H9 (cell line): Measurements from ENCODE around the gene FXYD2. TPM values are rescaled to one million over a fixed set of nuclear protein-coding genes. Genes with fewer than 3 reads are reported as not detected.

Experiments used
- DNase-seq: peaks from one replicate; pipeline ENCODE4 v3.0.0-alpha.2; 2017
- H2AFZ ChIP-seq: one replicate; pipeline ENCODE4 v1.6.1; 2013; ENCODE audit warnings: mild to moderate bottlenecking, low read length, control low read depth, moderate library complexity
- H2AK5ac ChIP-seq: 2 replicates; pipeline ENCODE4 v1.6.1; 2013; ENCODE audit warnings: low read length, control low read depth, mixed read lengths; ENCODE audit not compliant: insufficient read length
- H2BK120ac ChIP-seq: one replicate; pipeline ENCODE4 v1.6.1; 2013; ENCODE audit warnings: low read depth, mild to moderate bottlenecking, low read length, control low read depth, inconsistent platforms; ENCODE audit not compliant: poor library complexity, severe bottlenecking
- H2BK12ac ChIP-seq: 2 replicates; pipeline ENCODE4 v1.6.1; 2013; ENCODE audit warnings: low read length, control low read depth, mixed read lengths, low read depth; ENCODE audit not compliant: insufficient read length
- H2BK15ac ChIP-seq: 2 replicates; pipeline ENCODE4 v1.6.1; 2013; ENCODE audit warnings: low read depth, low read length, control low read depth
- H2BK20ac ChIP-seq: one replicate; pipeline ENCODE4 v1.6.1; 2013; ENCODE audit warnings: low read depth, mild to moderate bottlenecking, low read length, control low read depth, inconsistent platforms; ENCODE audit not compliant: poor library complexity, severe bottlenecking
- H2BK5ac ChIP-seq: 2 replicates; pipeline ENCODE4 v1.6.1; 2013; ENCODE audit warnings: low read length, control low read depth, mixed read lengths; ENCODE audit not compliant: insufficient read length
- H3K14ac ChIP-seq: 2 replicates; pipeline ENCODE4 v1.6.1; 2013; ENCODE audit warnings: low read length, control low read depth; ENCODE audit not compliant: insufficient read depth
- H3K18ac ChIP-seq: 2 replicates; pipeline ENCODE4 v1.6.1; 2013; ENCODE audit warnings: low read depth, mild to moderate bottlenecking, mixed read lengths, low read length, control low read depth; ENCODE audit not compliant: insufficient read length
- H3K23ac ChIP-seq: 2 replicates; pipeline ENCODE4 v1.6.1; 2013; ENCODE audit warnings: low read length, control low read depth, mixed read lengths, low read depth; ENCODE audit not compliant: insufficient read length
- H3K23me2 ChIP-seq: 2 replicates; pipeline ENCODE4 v1.6.1; 2013; ENCODE audit warnings: low read depth, mild to moderate bottlenecking, mixed read lengths, low read length, control low read depth; ENCODE audit not compliant: insufficient read length, poor library complexity, severe bottlenecking
- H3K27ac ChIP-seq: 2 replicates; pipeline ENCODE4 v1.5.1; 2013; ENCODE audit warnings: low read length, control low read depth, mixed read lengths, low read depth; ENCODE audit not compliant: insufficient read length
- H3K27me3 ChIP-seq: 2 replicates; pipeline ENCODE4 v1.6.1; 2013; ENCODE audit warnings: low read length, control low read depth, inconsistent platforms; ENCODE audit not compliant: insufficient read depth
- H3K4ac ChIP-seq: 2 replicates; pipeline ENCODE4 v1.6.1; 2013; ENCODE audit warnings: low read depth, mild to moderate bottlenecking, control low read depth, inconsistent platforms, low read length, moderate library complexity
- H3K4me1 ChIP-seq: 2 replicates; pipeline ENCODE4 v1.6.1; 2013; ENCODE audit warnings: low read length, control low read depth, inconsistent platforms; ENCODE audit not compliant: insufficient read depth
- H3K4me2 ChIP-seq: 2 replicates; pipeline ENCODE4 v1.6.1; 2013; ENCODE audit warnings: low read length, control low read depth, mixed read lengths; ENCODE audit not compliant: insufficient read length, insufficient read depth
- H3K56ac ChIP-seq: 2 replicates; pipeline ENCODE4 v1.6.1; 2013; ENCODE audit warnings: low read depth, mild to moderate bottlenecking, mixed read lengths, low read length, control low read depth; ENCODE audit not compliant: insufficient read length
- H3K79me1 ChIP-seq: 2 replicates; pipeline ENCODE4 v1.6.1; 2013; ENCODE audit warnings: low read depth, mild to moderate bottlenecking, moderate library complexity, low read length, control low read depth, inconsistent platforms; ENCODE audit not compliant: insufficient read depth, poor library complexity, severe bottlenecking
- H3K79me2 ChIP-seq: 2 replicates; pipeline ENCODE4 v1.6.1; 2013; ENCODE audit warnings: low read length, control low read depth, inconsistent platforms; ENCODE audit not compliant: insufficient read depth
- H3K9ac ChIP-seq: 2 replicates; pipeline ENCODE4 v1.6.1; 2013; ENCODE audit warnings: low read length, control low read depth, mixed read lengths; ENCODE audit not compliant: insufficient read length; ENCODE audit errors: extremely low read depth
- H3K9me3 ChIP-seq: one replicate; pipeline ENCODE4 v1.6.1; 2013; ENCODE audit warnings: low read depth, low read length, inconsistent platforms; ENCODE audit not compliant: control insufficient read depth
- H3T11ph ChIP-seq: one replicate; pipeline ENCODE4 v1.6.1; 2013; ENCODE audit warnings: mild to moderate bottlenecking, low read length, control low read depth, inconsistent platforms
- H4K20me1 ChIP-seq: one replicate; pipeline ENCODE4 v1.6.1; 2013; ENCODE audit not compliant: control insufficient read depth, insufficient read length, insufficient read depth
- H4K5ac ChIP-seq: 2 replicates; pipeline ENCODE4 v1.6.1; 2013; ENCODE audit warnings: low read depth, mild to moderate bottlenecking, mixed read lengths, low read length, control low read depth; ENCODE audit not compliant: insufficient read length
- H4K8ac ChIP-seq: replicated peaks from 2 replicates; pipeline ENCODE4 v1.6.1; 2013; ENCODE audit warnings: low read length, control low read depth, mixed read lengths, low read depth; ENCODE audit not compliant: insufficient read length
- H4K91ac ChIP-seq: 2 replicates; pipeline ENCODE4 v1.6.1; 2013; ENCODE audit warnings: low read depth, mild to moderate bottlenecking, moderate library complexity, mixed read lengths, low read length, control low read depth; ENCODE audit not compliant: insufficient read length
- H3K27ac Mint-ChIP-seq, 3 experiments: 2 replicates in 2 of 3; 3 replicates in 1 of 3; pipeline ENCODE4 v1.8.0; 2020 to 2021; ENCODE audit warnings: mixed read lengths in 3 of 3, mild to moderate bottlenecking in 1 of 3, moderate library complexity in 1 of 3
- H3K27me3 Mint-ChIP-seq: 2 replicates; pipeline ENCODE4 v1.8.0; 2021; ENCODE audit warnings: low read depth, mild to moderate bottlenecking, moderate library complexity, mixed read lengths
- H3K36me3 Mint-ChIP-seq, 3 experiments: 2 replicates in 2 of 3; 3 replicates in 1 of 3; pipeline ENCODE4 v1.8.0; 2020 to 2021; ENCODE audit warnings: low read depth in 3 of 3, mixed read lengths in 3 of 3; ENCODE audit not compliant: insufficient read depth in 1 of 3
- H3K4me1 Mint-ChIP-seq, 2 experiments: 2 replicates each; pipeline ENCODE4 v1.8.0; 2020; ENCODE audit warnings: mixed read lengths in 2 of 2
- H3K4me3 Mint-ChIP-seq, 2 experiments: 2 replicates in 1 of 2; 3 replicates in 1 of 2; pipeline ENCODE4 v1.8.0; 2020 to 2021; ENCODE audit warnings: mild to moderate bottlenecking in 2 of 2, mixed read lengths in 2 of 2, moderate library complexity in 1 of 2
- H3K9me3 Mint-ChIP-seq, 2 experiments: 2 replicates in 1 of 2; 3 replicates in 1 of 2; pipeline ENCODE4 v1.8.0; 2020; ENCODE audit warnings: mild to moderate bottlenecking in 2 of 2, mixed read lengths in 2 of 2, moderate library complexity in 1 of 2
- CTCF ChIP-seq: fragments of 200-600 bp; sonication (generic); conservative IDR thresholded peaks from 3 replicates; pipeline ENCODE4 v1.8.0; 2021; ENCODE audit warnings: antibody characterized with exemption, mild to moderate bottlenecking
- WGBS: extraction: QIAGEN DNeasy Blood & Tissue Kit; methylation state at CpG from one replicate; pipeline ENCODE4 v1.1.7; 2013; ENCODE audit warnings: missing lambda C conversion rate, low lambda C conversion rate, mixed read lengths; ENCODE audit not compliant: insufficient read length; ENCODE audit errors: extremely low coverage; 5-methylcytosine and 5-hydroxymethylcytosine counted together
- total RNA-seq: library from RNA; stranded (reverse); gene quantifications from 2 replicates; pipeline ENCODE4 v1.2.1, GENCODE V29; 2021

Gene FXYD2
- total RNA-seq, 1 experiment from 2014 or later = 0.79 TPM

DNA sequence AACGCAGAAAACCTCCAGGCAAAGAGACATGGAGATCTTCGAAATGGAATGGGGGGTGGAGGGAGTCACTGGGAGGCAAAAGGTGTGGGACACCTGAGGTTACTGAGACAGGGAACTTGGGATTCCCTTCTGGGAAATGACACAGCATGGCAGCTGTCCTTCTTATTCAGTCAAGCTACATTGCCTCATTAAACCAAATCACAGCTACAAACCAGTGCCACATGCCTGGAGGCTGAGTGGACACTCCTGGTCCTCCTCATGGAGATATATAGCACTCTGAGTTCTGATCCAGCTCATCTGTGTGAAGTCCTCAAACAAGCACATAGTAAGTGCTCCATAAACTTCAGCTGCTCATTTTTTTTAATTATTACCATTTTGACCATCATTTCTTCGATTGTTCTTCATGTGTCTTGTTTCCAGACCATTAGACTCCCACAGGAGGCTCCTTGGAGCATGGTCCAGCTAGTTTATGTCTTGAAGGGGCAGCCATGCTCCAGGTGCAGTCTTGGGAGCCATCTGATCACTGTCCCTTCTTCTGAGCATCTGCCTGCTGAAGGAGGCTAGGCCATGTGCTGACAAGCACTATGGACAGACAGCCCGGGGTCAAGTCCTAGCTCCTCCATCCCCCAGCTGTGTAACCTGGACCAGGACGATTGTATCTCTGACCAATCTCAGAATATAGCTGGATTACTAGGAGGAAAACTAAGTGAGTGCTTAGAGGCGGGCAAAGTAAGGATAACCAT is 9.7 kb upstream of the FXYD2 start:
- Histone ChIP-seq H3K27me3 (no peaks in the 10 kb centered on the region), H2AFZ (no peak overlapping the region), H3K4me1 (no peaks in the 10 kb centered on the region), H3K79me2 (no peaks in the 10 kb centered on the region), H3K79me1 (no peaks in the 10 kb centered on the region), H3K4me2 (no peak overlapping the region), H2BK5ac (no peak overlapping the region), H2BK120ac (no peak overlapping the region), H4K5ac (no peak overlapping the region), H3K14ac (no peak overlapping the region), H3K23me2 (no peaks in the 10 kb centered on the region), H3K18ac (no peak overlapping the region), H4K8ac (no peak overlapping the region), H3K9me3 (no peaks in the 10 kb centered on the region), H2BK15ac (no peak overlapping the region), H2BK12ac (no peak overlapping the region), H4K20me1 (peaks cover 2% of the 10 kb centered on the region), H3T11ph (no peak overlapping the region), H3K23ac (no peak overlapping the region), H2BK20ac (no peak overlapping the region), H3K27ac (no peak overlapping the region), H4K91ac (no peak overlapping the region), H3K56ac (no peak overlapping the region), H3K9ac (no peak overlapping the region), H3K4ac (no peak overlapping the region), H2AK5ac (no peak overlapping the region)
- Mint-ChIP-seq H3K36me3 (peaks cover 0 to 5% (median 0%) of the 10 kb centered on the region in 3 experiments; a peak in 2 of 7 replicates), H3K9me3 (no peaks in the 10 kb centered on the region), H3K4me1 (peaks cover 29 to 36% of the 10 kb centered on the region in 2 experiments), H3K27ac (no peak overlapping the region; a peak in 1 of 7 replicates), H3K27me3 (peaks cover 6% of the 10 kb centered on the region), H3K4me3 (no peak overlapping the region)
- peak; percentile 17 for DNase-seq
- no CpG with 5 or more reads among the region's 6 CpGs for WGBS
- no peak for TF ChIP-seq CTCF
